Measurements from ENCODE around the gene HS3ST3B1.

Gene HS3ST3B1

GRCh38 chr17:14359163-14360020, 58.5 kb downstream of the HS3ST3B1 start:
- no peak for DNase-seq

GRCh38 chr17:14360856-14361255, 60.0 kb downstream of the HS3ST3B1 start:
- DNase-seq = no peak

GRCh38 chr17:14361470-14361869, 60.6 kb downstream of the HS3ST3B1 start:
- no peak for DNase-seq

DNA sequence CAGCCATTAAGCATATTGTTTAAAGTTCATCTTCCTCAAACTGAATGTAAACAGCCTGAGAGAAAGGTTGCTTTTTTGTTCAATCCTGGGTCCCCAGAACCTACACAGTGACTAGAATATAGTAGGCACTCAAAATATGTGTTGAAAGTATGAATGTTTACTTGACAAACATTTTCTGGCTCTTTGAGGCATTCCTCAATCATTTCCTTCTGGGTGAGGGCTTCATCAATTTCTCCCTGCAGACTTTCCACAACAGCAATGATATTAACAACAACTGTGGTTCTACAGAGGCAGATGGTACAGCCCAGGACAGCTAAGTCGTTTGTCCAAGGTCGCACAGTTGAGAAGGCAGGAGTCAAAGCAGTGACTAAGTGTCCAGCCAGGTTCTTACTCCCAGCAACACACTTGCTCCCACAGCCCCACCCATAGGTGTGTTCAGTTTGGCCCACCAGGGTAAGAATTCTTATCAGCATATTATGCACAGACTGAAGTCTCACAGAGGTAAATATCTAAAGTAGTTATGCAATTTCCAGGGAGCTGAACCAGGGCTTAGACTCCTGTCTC, 61.1 kb downstream of the HS3ST3B1 start:
- no peak for DNase-seq

GRCh38 chr17:14366199-14366598, 65.3 kb downstream of the HS3ST3B1 start:
- no peak for DNase-seq

DNA sequence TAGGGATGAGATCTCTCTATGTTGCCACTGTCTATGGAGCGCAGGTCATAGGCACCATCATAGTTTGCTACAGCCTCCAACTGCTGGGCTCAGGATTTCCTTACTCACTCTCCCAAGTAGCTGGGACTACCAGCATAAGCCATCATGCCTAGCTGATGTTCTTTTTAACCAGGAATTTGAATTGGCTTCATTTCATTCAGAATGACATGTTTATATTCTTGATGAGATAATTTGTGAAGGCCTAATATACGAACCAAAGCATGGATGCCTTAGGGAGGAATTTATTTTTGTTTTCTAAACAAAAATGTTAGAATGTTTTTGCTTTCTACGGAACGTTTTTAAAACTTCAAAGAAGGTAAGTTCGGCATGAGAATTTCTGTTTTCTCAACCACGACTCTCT, 71.6 kb downstream of the HS3ST3B1 start:
- no peak for DNase-seq

DNA sequence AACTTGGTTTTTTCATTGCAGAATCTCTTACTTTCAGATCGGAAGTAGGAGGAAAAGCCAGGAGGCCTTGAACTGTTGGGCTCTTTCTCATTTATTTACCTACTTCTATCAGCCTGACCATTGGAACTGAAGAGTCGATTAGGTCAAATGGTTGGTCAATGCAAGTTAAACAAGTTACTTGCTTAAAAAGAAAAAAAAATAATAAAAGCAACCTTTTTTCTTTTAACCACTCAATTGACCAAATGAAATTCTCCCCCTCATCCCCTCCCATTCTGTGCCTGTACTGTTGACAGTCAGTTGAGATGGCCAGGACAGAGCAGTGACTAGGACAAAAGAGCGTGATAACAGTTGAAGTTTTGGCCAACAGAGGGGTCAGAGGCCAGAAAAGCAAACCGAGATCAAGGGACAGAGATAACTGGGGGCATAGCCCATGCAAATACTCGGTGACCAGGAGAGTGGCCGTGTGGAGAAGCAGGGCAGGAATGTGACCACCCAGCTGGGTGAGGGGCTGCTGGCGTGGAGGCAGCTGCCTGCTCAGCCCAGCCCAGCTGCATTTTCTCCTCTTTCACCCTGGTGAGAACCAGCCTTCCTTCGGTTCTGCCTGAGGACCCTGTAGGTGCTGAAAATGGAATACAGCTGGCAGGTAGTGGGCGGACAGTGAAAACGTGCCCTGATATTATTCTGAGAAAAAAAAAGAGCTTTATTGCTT, 72.2 kb downstream of the HS3ST3B1 start:
- no peak for DNase-seq

GRCh38 chr17:14373614-14374259, 72.9 kb downstream of the HS3ST3B1 start:
- DNase-seq = no peak

GRCh38 chr17:14374268-14374667, 73.4 kb downstream of the HS3ST3B1 start:
- DNase-seq = no peak

DNA sequence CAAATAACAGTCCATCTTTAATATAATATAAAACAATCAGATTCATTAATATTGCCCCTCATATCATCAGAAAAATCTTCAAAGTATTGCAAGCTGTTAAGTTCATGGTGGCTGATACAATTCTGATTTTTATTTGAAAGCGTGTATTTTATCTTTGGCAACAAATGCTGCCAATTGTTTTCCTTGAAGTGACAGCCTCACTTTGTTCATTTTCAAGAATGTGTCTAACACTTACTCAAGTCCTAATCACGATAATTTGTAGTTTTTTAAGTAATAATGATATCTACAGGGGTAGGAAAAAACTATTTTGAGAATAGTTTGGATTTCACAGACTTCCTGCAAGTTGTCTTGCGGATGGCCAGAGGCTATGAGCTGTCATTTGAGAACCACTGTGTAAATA, 75.8 kb downstream of the HS3ST3B1 start:
- no peak for DNase-seq

GRCh38 chr17:14381606-14382005, 80.7 kb downstream of the HS3ST3B1 start:
- no peak for DNase-seq

GRCh38 chr17:14387036-14387435, 86.2 kb downstream of the HS3ST3B1 start:
- no peak for DNase-seq

DNA sequence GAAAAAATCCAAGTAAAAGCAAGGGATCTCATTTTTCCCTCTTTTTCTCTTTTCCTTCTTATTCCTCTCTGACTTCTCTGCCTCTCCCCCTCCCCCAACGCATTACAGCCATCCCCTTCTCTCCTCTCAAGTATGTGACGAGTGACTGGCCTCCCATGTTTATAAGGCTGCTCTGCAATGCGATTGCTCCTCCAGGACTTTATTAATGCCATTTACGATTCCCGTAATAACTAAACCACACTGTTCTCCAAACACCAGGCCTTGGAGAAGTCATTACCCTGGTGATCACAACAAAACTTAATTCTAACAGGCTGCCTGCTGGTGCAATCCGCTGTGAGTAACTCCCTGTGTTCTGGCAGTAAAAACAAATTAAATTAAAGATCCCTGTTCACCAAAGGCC, 88.8 kb downstream of the HS3ST3B1 start:
- DNase-seq = no peak

GRCh38 chr17:14393723-14394122, 92.8 kb downstream of the HS3ST3B1 start:
- no peak for DNase-seq

DNA sequence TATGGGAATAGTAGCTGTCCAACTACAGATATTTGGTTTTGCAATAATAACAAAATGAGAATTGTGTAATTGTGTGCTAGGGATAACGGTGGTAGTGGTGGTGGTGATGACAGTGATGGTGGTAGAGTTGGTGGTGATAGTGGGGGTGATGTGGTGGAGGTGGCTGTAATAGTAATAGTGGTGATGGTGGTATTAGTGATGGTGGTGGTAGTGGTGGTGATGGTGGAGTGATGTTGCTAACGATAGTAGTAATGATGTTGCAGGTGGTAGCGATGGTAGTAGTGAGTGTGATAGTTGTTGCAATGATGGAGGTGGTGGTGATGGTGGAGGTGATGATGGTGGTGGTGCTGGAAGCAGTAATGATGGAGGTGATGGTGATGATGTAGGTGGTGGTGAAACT, 94.4 kb downstream of the HS3ST3B1 start:
- DNase-seq = no peak

GRCh38 chr17:14396547-14396946, 95.7 kb downstream of the HS3ST3B1 start:
- DNase-seq = no peak

DNA sequence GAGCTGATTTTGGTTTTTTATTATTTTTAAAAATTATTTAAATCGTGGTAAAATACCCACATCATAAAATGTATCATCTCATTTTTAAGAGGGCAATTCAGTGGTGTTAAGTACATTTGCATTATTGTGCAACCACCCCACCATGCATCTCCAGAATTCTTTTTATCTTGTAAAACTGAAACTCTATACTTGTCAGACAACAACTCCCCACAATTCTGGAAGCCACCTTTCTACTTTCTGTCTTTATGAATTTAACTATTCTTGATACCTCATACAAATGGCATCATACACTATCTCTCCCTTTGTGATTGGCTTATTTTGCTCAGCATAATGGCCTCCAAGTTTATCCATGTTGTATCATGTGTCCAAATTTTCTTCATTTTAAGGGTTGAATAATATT, 97.9 kb downstream of the HS3ST3B1 start:
- no peak for DNase-seq
